ENCODE measurements around the gene BCKDHA.
"Not testable (repeated sequence)": the region's sequence is repeated elsewhere in the genome, so short reads cannot be mapped to it uniquely, and the experiment has no call there.

Gene BCKDHA

GRCh38 chr19:41372501-41372900, 25.1 kb upstream of the BCKDHA start:
- Histone ChIP-seq H3K4me1 (peaks cover 25 to 64% (median 49%) of the 10 kb centered on the region in 10 experiments), H3K36me3 (peaks cover 0 to 14% (median 3%) of the 10 kb centered on the region in 11 experiments; a peak in 2 of 22 replicates), H3K27me3 (peaks cover 0 to 7% (median 0%) of the 10 kb centered on the region in 11 experiments; a peak in 4 of 22 replicates), H3K4me3 (no peak overlapping the region), H3K4me2 (peak overlapping the region in 3 of 11 experiments; percentile 0 to 6 (median 1); a peak in 4 of 22 replicates), H3K9me3 (replicated peaks in 1 of 11) (no peaks in the 10 kb centered on the region), H3K9ac (no peak overlapping the region), H3K27ac (0 out of 22 replicates have a peak overlapping the region, but pooled peaks of 1 of the 11 experiments have one; percentile 45), H4K20me1 (peaks cover 0 to 5% (median 0%) of the 10 kb centered on the region in 11 experiments; a peak in 3 of 22 replicates)
- no peak for TF ChIP-seq Cebpa-rat (IDR thresholded peaks at IDR 0.05)

DNA sequence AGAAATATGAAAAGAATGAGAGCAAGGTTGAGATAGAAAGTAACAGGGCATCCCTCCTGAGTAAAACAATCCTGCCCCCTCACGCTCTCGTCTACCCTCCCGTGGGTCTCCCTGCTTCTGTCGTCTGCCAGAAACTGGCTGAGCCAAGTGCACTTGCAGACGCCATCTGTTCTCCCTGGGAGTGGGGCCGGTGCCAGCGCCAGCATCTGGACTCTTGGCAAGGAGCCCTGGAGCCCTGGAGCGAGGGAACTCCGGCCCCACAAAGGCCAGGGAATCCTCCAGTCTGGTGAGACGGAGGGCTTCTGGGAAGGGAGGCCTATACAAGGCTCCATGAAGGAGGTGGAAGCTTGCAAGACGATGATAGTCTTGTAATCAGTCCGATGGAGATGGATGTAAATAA, 23.6 kb upstream of the BCKDHA start:
- Histone ChIP-seq H3K9me3 (replicated peaks in 1 of 11) (no peaks in the 10 kb centered on the region), H3K36me3 (peaks cover 0 to 14% (median 3%) of the 10 kb centered on the region in 11 experiments; a peak in 2 of 22 replicates), H3K9ac (no peak overlapping the region), H3K4me1 (peaks cover 27 to 66% (median 55%) of the 10 kb centered on the region in 10 experiments), H3K27ac (no peak overlapping the region; a peak in 1 of 22 replicates), H3K27me3 (peaks cover 0 to 7% (median 0%) of the 10 kb centered on the region in 11 experiments; a peak in 4 of 22 replicates), H3K4me3 (no peak overlapping the region), H3K4me2 (no peak overlapping the region), H4K20me1 (peaks cover 0 to 5% (median 0%) of the 10 kb centered on the region in 11 experiments; a peak in 4 of 22 replicates)
- no peak for TF ChIP-seq Cebpa-rat (IDR thresholded peaks at IDR 0.05)

- Histone ChIP-seq H3K27ac (peak within 1 kb of the TSS; percentile 29 to 67 (median 48); a peak in 18 of 22 replicates), H3K9ac (peak within 1 kb of the TSS; percentile 39 to 79 (median 65); a peak in 20 of 22 replicates), H3K27me3 (peaks cover 0 to 7% (median 0%) of the 10 kb centered on the region in 11 experiments; a peak in 4 of 22 replicates), H3K4me1 (peaks cover 34 to 75% (median 62%) of the 10 kb centered on the region in 10 experiments), H3K9me3 (replicated peaks in 1 of 11) (no peaks in the 10 kb centered on the region), H3K4me3 (peak within 1 kb of the TSS; percentile 38 to 71 (median 56); a peak in 19 of 20 replicates), H3K36me3 (peaks cover 0 to 16% (median 4%) of the 10 kb centered on the region in 11 experiments; a peak in 7 of 22 replicates), H3K4me2 (peak within 1 kb of the TSS; percentile 51 to 80 (median 66)), H4K20me1 (peaks cover 0 to 5% (median 0%) of the 10 kb centered on the region in 11 experiments; a peak in 4 of 22 replicates)
- TF ChIP-seq Cebpa-rat (IDR thresholded peaks at IDR 0.05) = peak in 6 of 11 experiments; percentile 6 to 58 (median 49); a peak in 7 of 22 replicates
These were observed 21.2 kb upstream of the BCKDHA start, which contains the start of gene TMEM91 for GRCh38 chr19:41376241-41376997. Gene TMEM91, plus strand, starts transcription at chr19:41376533. Its CDS starts 1,777 bp downstream, at chr19:41378310.

DNA sequence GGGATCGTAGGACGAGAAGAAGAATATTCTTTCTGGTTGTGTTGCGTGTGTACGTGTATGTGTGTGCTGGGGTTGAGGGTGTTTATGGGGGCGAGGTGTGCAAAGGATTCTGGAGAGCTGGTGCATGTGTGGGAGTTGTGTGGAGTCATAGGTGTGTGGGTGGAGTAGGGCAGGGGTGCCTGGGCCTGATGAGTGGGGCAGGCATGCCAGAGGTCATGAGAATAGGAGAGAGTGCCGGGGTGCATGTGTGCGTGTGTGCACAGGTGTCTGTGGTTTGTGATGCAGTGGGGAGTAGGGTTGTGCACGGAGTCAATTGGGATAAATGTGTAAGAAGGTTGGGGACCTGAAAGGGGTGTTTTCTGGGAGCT, 20.6 kb upstream of the BCKDHA start:
- Histone ChIP-seq H3K27me3 (peaks cover 0 to 7% (median 0%) of the 10 kb centered on the region in 11 experiments; a peak in 4 of 22 replicates), H3K27ac (peak overlapping the region in 8 of 11 experiments; percentile 34 to 67 (median 54); a peak in 12 of 22 replicates), H3K36me3 (peaks cover 1 to 22% (median 6%) of the 10 kb centered on the region in 11 experiments; a peak in 12 of 22 replicates), H3K9ac (peak overlapping the region in 10 of 11 experiments; percentile 7 to 79 (median 66); a peak in 15 of 22 replicates), H3K4me3 (peak overlapping the region in 7 of 10 experiments; percentile 52 to 71 (median 57); a peak in 14 of 20 replicates), H3K4me1 (peaks cover 34 to 70% (median 59%) of the 10 kb centered on the region in 10 experiments), H3K4me2 (peak overlapping the region; percentile 51 to 80 (median 66)), H4K20me1 (peaks cover 0 to 5% (median 0%) of the 10 kb centered on the region in 11 experiments; a peak in 4 of 22 replicates), H3K9me3 (replicated peaks in 1 of 11) (no peaks in the 10 kb centered on the region)
- TF ChIP-seq Cebpa-rat (IDR thresholded peaks at IDR 0.05) = no peak

- no peak for TF ChIP-seq Cebpa-rat (IDR thresholded peaks at IDR 0.05)
- Histone ChIP-seq H3K4me2 (peak overlapping the region; percentile 51 to 79 (median 66)), H3K9me3 (replicated peaks in 1 of 11) (no peaks in the 10 kb centered on the region), H3K36me3 (peaks cover 9 to 34% (median 17%) of the 10 kb centered on the region in 11 experiments; a peak in 16 of 22 replicates), H3K27ac (peak overlapping the region; percentile 14 to 74 (median 67); a peak in 20 of 22 replicates), H3K9ac (peak overlapping the region; percentile 15 to 58 (median 47); a peak in 17 of 22 replicates), H3K4me3 (no peak overlapping the region), H3K4me1 (peaks cover 34 to 60% (median 50%) of the 10 kb centered on the region in 10 experiments), H3K27me3 (peaks cover 0 to 7% (median 0%) of the 10 kb centered on the region in 11 experiments; a peak in 4 of 22 replicates), H4K20me1 (peaks cover 0 to 5% (median 0%) of the 10 kb centered on the region in 11 experiments; a peak in 5 of 22 replicates)
These were observed 19.5 kb upstream of the BCKDHA start for GRCh38 chr19:41377977-41378709.

DNA sequence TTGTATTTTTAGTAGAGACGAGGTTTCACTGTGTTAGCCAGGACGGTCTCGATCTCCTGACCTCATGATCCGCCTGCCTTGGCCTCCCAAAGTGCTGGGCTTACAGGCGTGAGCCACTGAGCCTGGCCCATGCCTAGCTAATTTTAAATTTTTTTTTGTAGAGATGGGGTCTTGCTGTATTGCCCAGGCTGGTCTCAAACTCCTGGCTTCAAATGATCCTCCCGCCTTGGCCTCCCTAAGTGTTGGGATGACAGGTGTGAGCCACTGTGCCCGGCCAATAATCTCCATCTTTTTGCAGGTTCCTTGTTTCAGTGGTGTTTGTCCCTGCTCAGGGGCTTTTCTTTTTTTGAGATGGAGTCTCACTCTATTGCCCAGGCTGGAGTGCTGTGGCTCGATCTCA, 16.1 kb upstream of the BCKDHA start:
- H3K4me3 ChIP-seq; H3K27ac ChIP-seq; H4K20me1 ChIP-seq; H3K27me3 ChIP-seq; H3K9me3 ChIP-seq (replicated peaks in 1 of 11); H3K4me2 ChIP-seq; H3K9ac ChIP-seq: not testable (repeated sequence)
- H3K36me3 ChIP-seq = peaks cover 27 to 58% (median 40%) of the 10 kb centered on the region in 11 experiments
- peaks cover 30 to 55% (median 45%) of the 10 kb centered on the region in 10 experiments for H3K4me1 ChIP-seq

GRCh38 chr19:41384351-41384750, 13.3 kb upstream of the BCKDHA start:
- peak overlapping the region in 2 of 11 experiments; percentile 10 to 18; a peak in 1 of 22 replicates for H3K27ac ChIP-seq
- H3K4me1 ChIP-seq = peaks cover 12 to 27% (median 17%) of the 10 kb centered on the region in 10 experiments
- TF ChIP-seq Cebpa-rat (IDR thresholded peaks at IDR 0.05) = no peak
- no peak overlapping the region for H3K4me3 ChIP-seq
- H3K27me3 ChIP-seq = no peaks in the 10 kb centered on the region
- H3K4me2 ChIP-seq = peak overlapping the region in 3 of 11 experiments; percentile 2 to 34 (median 4); a peak in 4 of 22 replicates
- peaks cover 47 to 86% (median 68%) of the 10 kb centered on the region in 11 experiments for H3K36me3 ChIP-seq
- no peaks in the 10 kb centered on the region for H3K9me3 ChIP-seq (replicated peaks in 1 of 11)
- H4K20me1 ChIP-seq = peaks cover 0 to 8% (median 0%) of the 10 kb centered on the region in 11 experiments; a peak in 4 of 22 replicates
- H3K9ac ChIP-seq = peak overlapping the region in 4 of 11 experiments; percentile 3 to 29 (median 12); a peak in 3 of 22 replicates

DNA sequence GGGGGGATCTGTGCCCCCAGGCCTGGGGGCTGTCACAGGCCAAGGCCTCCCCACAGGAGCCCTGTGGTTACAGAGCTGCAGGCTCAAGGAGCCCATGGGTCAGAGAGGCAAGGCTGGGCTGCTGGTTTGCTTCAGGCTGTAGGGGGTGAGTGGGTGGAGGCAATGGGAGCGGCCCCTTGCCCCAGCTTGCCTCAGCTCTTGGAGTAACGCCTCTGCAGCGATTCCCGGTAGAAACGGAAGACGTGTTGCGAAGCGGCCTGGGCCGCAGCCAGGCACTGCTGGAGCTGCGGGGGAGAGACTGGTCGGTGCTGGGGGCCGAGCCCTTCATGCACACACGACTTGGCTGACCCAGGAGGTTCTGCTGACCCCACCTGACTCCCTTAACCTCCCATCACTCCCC, 11.2 kb upstream of the BCKDHA start:
- peak overlapping the region in 1 of 11 experiments; percentile 26; a peak in 1 of 22 replicates for H3K9ac ChIP-seq
- peaks cover 62 to 100% (median 87%) of the 10 kb centered on the region in 11 experiments for H3K36me3 ChIP-seq
- peaks cover 0 to 15% (median 9%) of the 10 kb centered on the region in 10 experiments; a peak in 11 of 20 replicates for H3K4me1 ChIP-seq
- no peak for TF ChIP-seq Cebpa-rat (IDR thresholded peaks at IDR 0.05)
- no peaks in the 10 kb centered on the region for H3K27me3 ChIP-seq
- no peak overlapping the region for H3K4me3 ChIP-seq
- H3K4me2 ChIP-seq = no peak overlapping the region
- no peak overlapping the region for H3K27ac ChIP-seq
- peaks cover 0 to 10% (median 0%) of the 10 kb centered on the region in 11 experiments; a peak in 6 of 22 replicates for H4K20me1 ChIP-seq
- H3K9me3 ChIP-seq (replicated peaks in 1 of 11) = no peaks in the 10 kb centered on the region
